Adrenal gland (tissue), 12 donors: ENCODE data around the gene TRAF7. TPM values are rescaled to one million over a fixed set of nuclear protein-coding genes. Genes with fewer than 3 reads are reported as not detected.

Source experiments
- DNase-seq, 7 donors: peaks; one replicate each; pipeline ENCODE4 v3.0.0-alpha.2; 2019 to 2020
- H3K27ac ChIP-seq, 5 donors: fragments of 200-600 bp; sonication (generic) in 4 of 5; 1 replicate in 3 of 5; 2 replicates in 2 of 5; pipeline versions ENCODE4 v1.5.1 to v1.8.0; 2016 to 2020; ENCODE audit warnings: mild to moderate bottlenecking in 1 of 5
- H3K27me3 ChIP-seq: fragments of 200-600 bp; 2 replicates; pipeline ENCODE4 v1.8.0; 2021
- H3K36me3 ChIP-seq, 2 donors: fragments of 200-600 bp; replicated peaks in 1 of 2; 1 replicate in 1 of 2; 2 replicates in 1 of 2; pipeline versions ENCODE4 v1.5.1 to v1.8.0; 2018 to 2022
- H3K4me1 ChIP-seq, 2 donors: fragments of 200-600 bp; replicated peaks in 1 of 2; 1 replicate in 1 of 2; 2 replicates in 1 of 2; pipeline versions ENCODE4 v1.5.1 to v1.8.0; 2018 to 2021
- H3K4me3 ChIP-seq, 4 donors: fragments of 200-600 bp; sonication (generic) in 3 of 4; one replicate each; pipeline ENCODE4 v1.5.1; 2016 to 2018
- H3K9me3 ChIP-seq, 3 donors: fragments of 200-600 bp; sonication (generic) in 1 of 3; replicated peaks in 1 of 3; 1 replicate in 2 of 3; 2 replicates in 1 of 3; pipeline versions ENCODE4 v1.5.1 to v1.8.0; 2016 to 2021
- CTCF ChIP-seq, 6 experiments: fragments of 450-650 bp in 4 of 6; fragments of 200-600 bp in 2 of 6; sonication (generic) in 1 of 6; IDR thresholded peaks; 1 replicate in 5 of 6; 2 replicates in 1 of 6; pipeline versions ENCODE4 v1.5.1 to v1.8.0; 2016 to 2021; ENCODE audit warnings: antibody characterized with exemption in 6 of 6, mild to moderate bottlenecking in 2 of 6, moderate library complexity in 1 of 6
- POLR2A ChIP-seq, 2 donors: fragments of 450-650 bp; IDR thresholded peaks; one replicate each; pipeline ENCODE4 v1.6.1; 2017; ENCODE audit warnings: antibody characterized with exemption in 2 of 2, mild to moderate bottlenecking in 2 of 2, moderate library complexity in 1 of 2
- WGBS, 4 donors: extraction: QIAGEN DNeasy Blood & Tissue Kit in 2 of 4; methylation state at CpG; one replicate each; pipeline versions ENCODE4 v1.1.5 to v1.1.7; 2013 to 2017; 5-methylcytosine and 5-hydroxymethylcytosine counted together
- intact Hi-C, 2 donors: fragments of 100-400 bp; cut with DNase I; formaldehyde crosslinking; loops; one replicate each; pipeline versions ENCODE4 v1.14.1 to v1.15.0; 2022 to 2023
- polyA plus RNA-seq, 3 donors: library from polyadenylated mRNA; stranded (reverse); fragments of 200-250 nt in 2 of 3; fragments of 350-450 nt in 1 of 3; fragmentation: Illumina TruSeq in 1 of 3; extraction: RNeasy Lipid Tissue Mini Kit (QIAGEN cat#74804) in 1 of 3; gene quantifications; one replicate each; pipeline ENCODE4 v1.2.3, GENCODE V29; 2013 to 2014
- total RNA-seq, 9 donors: library from RNA; depleted of rRNA in 4 of 9; stranded (reverse); fragments of >200 nt in 4 of 9; fragments of 120-200 nt in 1 of 9; fragmentation: NEBNext Ultra II Directional in 1 of 9; extraction: Animal tissue kit (Norgen Biotek cat#: 25700) in 1 of 9; gene quantifications; one replicate each; pipeline versions ENCODE4 v1.1.0 to v1.2.4, GENCODE V29; 2013 to 2023
- donor health status: healthy with polysubstance abuse.
- donor health status: Bipolar disorder and iron deficiency.
- donor health status: DM: yes; HTN: yes; CAD: no.
- donor health status: DM: no; HTN: no; CAD: no.
- donor health status: DM: no; HTN: no; CAD: no.
- donor health status: DM: yes; HTN: yes; CAD: no.

Gene TRAF7
- total and polyA plus RNA-seq, 12 donors = 21.0 to 129 (median 52.2) TPM

GRCh38 chr16:2187212-2187611 is 31.6 kb downstream of the TRAF7 start:
- TF ChIP-seq POLR2A (IDR thresholded peaks at IDR 0.05) (no peak), CTCF (IDR thresholded peaks at IDR 0.05) (no peak)
- no peak overlapping the region for H3K27ac ChIP-seq
- no peaks in the 10 kb centered on the region for H3K27me3 ChIP-seq
- no peak overlapping the region for H3K4me3 ChIP-seq
- H3K4me1 ChIP-seq = no peaks in the 10 kb centered on the region
- no peaks in the 10 kb centered on the region for H3K9me3 ChIP-seq
- WGBS, 4 donors = 83 to 87% (median 85%) methylated on average over 10 to 17 of the region's 17 CpGs
- intact Hi-C loops = no loop called here
- H3K36me3 ChIP-seq = no peaks in the 10 kb centered on the region
- no peak for DNase-seq

- H3K4me1 ChIP-seq = no peaks in the 10 kb centered on the region
- H3K36me3 ChIP-seq = no peaks in the 10 kb centered on the region
- intact Hi-C loops = no loop called here
- H3K4me3 ChIP-seq = no peak overlapping the region
- 85 to 96% (median 94%) methylated on average over 3 to 8 of the region's 8 CpGs for WGBS, 4 donors
- DNase-seq = no peak
- no peaks in the 10 kb centered on the region for H3K27me3 ChIP-seq
- no peak for TF ChIP-seq CTCF (IDR thresholded peaks at IDR 0.05)
- no peak for TF ChIP-seq POLR2A (IDR thresholded peaks at IDR 0.05)
- H3K9me3 ChIP-seq = no peaks in the 10 kb centered on the region
- no peak overlapping the region for H3K27ac ChIP-seq
These were observed 32.8 kb downstream of the TRAF7 start for GRCh38 chr16:2188395-2188794.

- no peak for DNase-seq
- TF ChIP-seq POLR2A (IDR thresholded peaks at IDR 0.05) (no peak), CTCF (IDR thresholded peaks at IDR 0.05) (no peak)
- Histone ChIP-seq H3K9me3 (no peaks in the 10 kb centered on the region), H3K27me3 (no peaks in the 10 kb centered on the region), H3K27ac (no peak overlapping the region), H3K36me3 (no peaks in the 10 kb centered on the region), H3K4me3 (no peak overlapping the region), H3K4me1 (no peaks in the 10 kb centered on the region)
- intact Hi-C loops = no loop called here
- 84 to 93% (median 85%) methylated on average over 13 to 25 of the region's 25 CpGs; no CpG with 5 or more reads in 1 of the 4 donors for WGBS, 4 donors
These were observed 33.8 kb downstream of the TRAF7 start for GRCh38 chr16:2189252-2189893.

GRCh38 chr16:2190002-2190658 is 34.5 kb downstream of the TRAF7 start:
- Histone ChIP-seq H3K36me3 (no peaks in the 10 kb centered on the region), H3K9me3 (no peaks in the 10 kb centered on the region), H3K27ac (no peak overlapping the region), H3K27me3 (peaks cover 5% of the 10 kb centered on the region), H3K4me1 (no peaks in the 10 kb centered on the region), H3K4me3 (no peak overlapping the region)
- intact Hi-C loops = no loop called here
- no peak for DNase-seq
- WGBS, 4 donors = 66 to 76% (median 68%) methylated on average over 9 to 24 of the region's 24 CpGs
- no peak for TF ChIP-seq POLR2A (IDR thresholded peaks at IDR 0.05)
- TF ChIP-seq CTCF (IDR thresholded peaks at IDR 0.05) = no peak
